ENCODE data around the gene EFCAB13. TPM values are rescaled to one million over a fixed set of nuclear protein-coding genes. Genes with fewer than 3 reads are reported as not detected.

Gene EFCAB13, protein sequence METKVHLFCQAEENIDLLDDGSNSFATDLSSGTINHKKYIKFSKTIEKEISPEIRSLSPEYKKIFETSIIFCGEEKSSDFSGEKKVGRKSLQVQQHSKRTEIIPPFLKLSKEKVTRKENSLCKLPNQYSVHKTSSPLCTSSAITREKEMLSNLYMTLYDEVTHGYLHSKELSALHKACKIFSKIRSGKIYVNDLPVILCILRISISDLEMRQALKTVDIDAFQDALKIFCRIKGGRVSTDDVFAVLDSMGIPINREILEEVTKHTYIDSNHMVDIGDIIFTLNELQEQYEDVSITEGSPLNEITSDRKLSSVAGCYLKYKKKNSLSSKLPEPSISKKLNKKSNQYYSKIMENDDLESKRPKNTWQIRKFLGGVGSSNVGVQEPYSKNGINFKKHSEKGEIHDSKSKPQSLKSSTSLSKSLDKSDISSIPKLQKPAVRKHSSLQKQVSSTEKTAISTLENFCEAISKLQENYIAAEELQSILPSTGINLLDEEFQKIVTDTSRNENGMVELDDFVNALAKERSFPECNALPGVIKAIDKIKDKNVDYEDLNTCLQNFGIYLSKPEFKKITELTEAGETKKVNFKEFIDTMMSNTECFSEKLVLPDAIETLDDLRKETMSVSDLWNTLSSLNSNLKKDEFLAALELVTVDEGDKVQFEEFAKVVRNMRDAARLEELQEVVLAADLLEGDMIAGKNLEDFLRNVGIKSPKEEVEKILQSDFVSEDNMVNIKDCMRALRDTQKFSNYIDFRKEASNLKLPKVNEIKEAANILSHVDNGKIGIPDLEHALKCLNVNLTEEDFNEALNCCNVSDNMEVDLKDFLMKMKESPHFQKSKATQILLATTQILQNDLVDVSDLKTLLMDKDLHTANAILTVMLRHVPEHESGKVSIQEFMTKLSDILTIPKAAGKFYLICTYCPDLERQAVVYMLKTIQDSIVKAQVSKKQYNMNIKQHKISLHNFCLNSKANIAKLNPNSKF
- polyA plus RNA-seq (ENCODE audit: insufficient read length): 6.5 TPM

DNA sequence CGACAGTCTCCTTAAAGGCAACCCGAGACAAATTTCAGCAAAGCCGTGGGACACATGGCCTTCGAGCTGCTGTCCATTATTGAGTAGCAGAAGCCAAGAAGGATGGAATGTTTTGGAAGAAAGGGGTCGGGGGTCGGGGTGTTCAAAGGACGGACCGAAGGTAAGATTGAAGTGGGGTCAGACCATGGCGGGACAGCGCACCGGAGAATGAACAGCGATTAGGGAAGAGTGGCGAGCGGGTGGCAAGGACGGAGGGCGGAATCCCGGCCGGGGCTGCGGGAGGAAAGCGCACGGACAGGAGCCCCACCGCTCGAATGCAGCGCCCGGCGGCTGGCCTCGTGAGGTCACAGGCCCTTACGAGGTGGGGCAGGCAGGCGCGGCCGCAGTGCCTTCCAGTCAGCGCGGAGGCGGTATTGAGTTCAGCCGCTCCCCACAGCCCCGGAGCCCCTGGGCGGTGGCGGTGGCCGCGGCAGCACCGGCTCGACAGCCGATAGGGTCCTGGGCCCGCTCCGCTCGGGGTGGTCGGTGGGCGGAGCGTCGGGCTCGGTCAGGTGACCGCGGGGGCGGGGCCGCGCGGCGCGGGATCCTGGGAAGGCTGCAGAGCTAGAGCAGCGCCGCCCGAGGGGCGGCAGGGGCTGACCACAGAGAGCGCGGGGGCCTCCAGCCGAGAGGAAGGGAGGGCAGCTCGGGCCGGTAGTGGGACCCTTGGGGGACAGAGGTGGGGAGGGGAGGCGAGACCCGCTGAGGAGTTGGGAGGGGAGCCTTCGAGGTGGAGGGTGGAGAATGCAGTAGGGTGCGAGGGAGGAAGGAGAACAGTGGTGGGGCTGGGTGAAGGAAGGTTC, at the start of gene EFCAB13:
EFCAB13 (plus strand) TSS at position 574 of the 842 bp plus-strand sequence. CDS start 4,399 bp downstream, outside the sequence.
- DNase-seq (ENCODE audit: low read depth): peak; percentile 71

DNA sequence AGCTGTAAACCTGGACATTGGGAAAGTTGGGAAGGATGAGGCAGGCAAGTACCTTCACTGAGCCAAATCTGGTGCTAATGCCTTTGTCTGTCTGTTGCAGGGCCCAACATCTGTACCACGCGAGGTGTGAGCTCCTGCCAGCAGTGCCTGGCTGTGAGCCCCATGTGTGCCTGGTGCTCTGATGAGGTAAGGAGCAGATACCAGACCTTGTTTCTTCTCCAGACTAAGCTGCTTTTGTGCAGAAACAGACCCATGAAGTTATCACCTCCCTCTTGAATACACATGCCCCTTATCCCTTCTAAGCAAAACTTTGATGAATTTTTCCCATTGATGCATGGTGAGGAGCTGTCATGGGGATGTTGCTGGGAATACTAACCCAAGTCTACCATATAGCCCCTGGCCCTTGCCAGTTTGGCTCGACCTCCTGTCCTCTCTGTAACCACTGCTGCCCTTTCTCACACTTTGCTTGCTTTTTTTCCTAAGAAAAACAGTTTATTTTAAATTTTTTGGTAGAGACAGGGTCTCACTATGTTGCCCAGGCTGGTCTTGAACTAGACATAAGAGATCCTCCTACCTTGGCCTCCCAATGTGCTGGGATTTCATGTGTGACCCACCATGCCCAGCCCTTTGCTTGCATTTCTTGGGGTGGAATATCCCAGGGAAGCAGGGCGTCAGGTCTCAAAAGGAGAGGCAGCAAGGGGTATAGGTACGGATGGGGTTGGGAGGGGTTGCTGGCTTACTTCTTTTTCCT, 49.3 kb upstream of the EFCAB13 start:
- no peak for DNase-seq (ENCODE audit: low read depth)

DNA sequence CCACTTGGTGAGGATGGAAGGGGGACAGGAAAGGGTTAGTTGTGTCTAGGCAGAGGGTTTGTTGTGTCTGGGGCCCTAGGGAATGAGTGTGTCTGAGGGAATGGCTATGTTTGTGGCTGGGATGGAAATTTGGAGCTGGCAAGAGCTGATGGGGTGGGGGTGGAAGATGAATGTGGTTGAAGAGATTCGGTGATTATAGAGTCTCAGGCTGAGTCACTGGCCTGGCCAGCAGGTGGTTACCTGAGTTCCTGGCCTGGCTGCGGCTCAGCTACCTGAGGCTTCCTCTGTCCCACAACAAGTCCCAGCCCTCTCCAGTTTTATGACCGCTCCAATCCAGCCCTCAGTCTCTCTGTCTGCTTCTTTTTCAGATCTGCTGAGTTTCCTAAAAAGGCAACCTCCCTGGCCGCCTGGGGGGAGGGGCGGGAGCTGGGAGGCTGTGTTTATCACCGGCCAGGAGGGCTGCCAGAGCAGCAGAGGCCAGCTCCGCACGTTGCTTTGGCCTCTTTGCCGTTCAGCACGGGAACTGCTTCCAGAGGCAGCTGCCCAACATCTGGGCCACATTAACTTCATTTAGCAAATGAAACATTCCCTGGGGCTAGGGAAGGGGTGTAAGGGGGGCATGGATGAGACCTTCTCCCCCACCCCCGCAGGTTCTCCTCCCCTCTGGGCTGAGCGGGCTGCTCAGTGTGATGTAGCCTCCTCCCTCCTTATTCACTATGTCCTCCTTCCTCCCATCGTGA, 48.3 kb upstream of the EFCAB13 start:
- peak; percentile 90 for DNase-seq (ENCODE audit: low read depth)

DNA sequence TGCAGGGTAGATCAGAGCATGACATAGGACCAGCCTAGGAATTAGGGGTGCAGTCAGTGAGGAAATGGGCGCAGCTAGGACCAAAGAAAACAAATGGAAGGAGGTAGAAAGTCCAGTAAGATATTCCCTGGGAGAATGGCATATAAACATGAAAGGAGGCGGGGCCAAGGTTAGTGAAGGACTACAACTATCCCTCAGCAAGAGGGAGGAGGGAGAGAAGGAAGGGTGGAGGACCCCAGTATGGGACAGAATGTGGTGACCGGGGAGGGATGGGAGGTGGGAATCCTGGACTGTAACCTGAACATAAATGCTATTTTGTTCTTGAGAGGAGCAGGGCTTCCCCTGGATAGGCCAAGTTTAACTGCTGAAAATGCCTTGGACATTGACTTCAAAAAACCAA, 47.3 kb upstream of the EFCAB13 start:
- DNase-seq (ENCODE audit: low read depth): peak; percentile 13

DNA sequence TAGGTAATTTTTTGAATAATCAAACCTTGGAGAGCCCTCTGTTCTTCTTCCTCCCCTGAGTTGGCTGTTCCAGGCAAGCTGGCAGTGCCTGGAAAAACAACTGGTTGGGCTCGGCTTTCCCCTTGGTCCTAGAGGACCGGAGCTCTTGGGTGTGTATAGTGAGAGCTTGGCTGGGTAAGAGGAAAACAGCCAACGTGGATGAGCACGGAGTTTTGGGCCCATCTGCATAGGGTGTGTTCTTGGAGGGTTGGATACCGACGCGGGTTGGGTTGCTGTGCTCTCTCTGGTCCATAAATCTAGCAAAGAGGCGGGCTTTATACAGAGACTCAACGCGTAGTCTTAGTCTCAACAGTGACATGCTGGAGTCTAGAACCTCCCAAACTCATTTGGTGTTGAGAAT, 46.9 kb upstream of the EFCAB13 start:
- DNase-seq (ENCODE audit: low read depth): peak; percentile 66

DNA sequence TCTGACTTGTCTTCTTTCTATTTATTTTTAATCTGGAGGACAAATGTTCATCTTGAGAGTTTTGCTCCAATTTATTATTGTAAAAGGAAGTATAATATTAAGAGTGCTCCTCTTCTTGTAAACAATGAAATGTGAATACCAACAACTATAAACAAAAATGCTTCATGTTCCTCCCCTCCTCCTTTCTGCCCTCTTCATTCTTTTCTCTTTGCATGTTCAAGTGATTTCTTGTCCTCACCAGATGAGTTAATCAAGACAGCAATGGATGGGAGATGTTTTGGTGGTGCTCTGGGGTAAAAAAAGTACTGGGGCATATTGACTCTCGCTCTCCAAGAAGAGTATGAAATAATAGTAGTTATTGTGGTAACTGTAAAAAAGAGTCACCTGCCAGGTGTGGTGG, 45.8 kb upstream of the EFCAB13 start:
- DNase-seq (ENCODE audit: low read depth): no peak

DNA sequence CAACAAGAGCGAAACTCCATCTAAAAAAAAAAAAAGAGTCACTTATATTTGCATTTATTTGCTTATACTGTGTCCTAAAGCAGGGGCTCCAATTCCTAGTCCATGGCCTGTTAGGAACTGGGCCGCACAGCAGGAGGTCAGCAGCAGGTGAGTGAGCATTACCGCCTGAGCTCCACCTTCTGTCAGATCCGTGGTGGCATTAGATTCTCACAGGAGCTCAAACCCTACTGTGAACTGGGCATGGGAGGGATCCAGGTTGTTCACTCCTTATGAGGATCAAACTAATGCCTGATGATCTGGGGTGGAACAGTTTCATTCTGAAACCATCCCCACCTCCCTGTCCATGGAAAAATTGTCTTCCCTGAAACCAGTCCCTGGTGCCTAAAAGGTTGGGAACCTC, 45.2 kb upstream of the EFCAB13 start:
- no peak for DNase-seq (ENCODE audit: low read depth)

DNA sequence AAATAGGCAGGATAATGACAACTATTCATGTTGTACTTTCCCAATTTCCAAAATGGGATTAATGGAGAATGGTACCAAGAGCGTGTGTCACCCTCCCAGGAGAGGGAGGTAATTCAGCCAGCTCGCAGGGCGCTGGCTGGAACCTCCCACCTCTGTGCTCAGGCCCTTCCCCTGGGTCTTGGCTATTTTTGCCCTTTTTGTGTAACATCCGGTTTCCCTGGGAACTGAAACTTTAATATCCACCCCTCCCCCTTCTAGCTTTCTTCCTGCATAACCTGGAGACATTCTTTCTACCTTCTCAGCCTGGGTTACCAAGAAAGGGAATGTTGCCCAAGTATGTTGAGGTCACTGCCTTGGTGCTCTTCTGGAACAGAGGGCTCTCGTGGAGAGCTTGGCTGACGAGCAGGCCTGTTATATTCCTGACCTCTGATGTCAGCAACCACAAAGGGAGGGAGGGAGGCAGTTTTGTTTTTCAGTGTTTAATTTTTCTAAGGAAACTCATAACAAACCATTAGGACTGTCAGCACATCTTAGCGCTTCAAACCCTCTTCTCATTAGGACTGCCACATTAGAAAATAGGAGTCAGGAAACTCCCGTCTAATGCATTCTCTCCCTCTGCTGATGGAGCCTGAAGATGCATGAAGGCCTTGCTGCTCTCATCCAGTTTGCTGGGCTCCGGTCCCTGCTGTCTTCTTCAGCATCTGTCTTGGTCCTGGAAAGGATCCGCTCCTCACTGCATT, 44.5 kb upstream of the EFCAB13 start:
- DNase-seq (ENCODE audit: low read depth): peak; percentile 31

DNA sequence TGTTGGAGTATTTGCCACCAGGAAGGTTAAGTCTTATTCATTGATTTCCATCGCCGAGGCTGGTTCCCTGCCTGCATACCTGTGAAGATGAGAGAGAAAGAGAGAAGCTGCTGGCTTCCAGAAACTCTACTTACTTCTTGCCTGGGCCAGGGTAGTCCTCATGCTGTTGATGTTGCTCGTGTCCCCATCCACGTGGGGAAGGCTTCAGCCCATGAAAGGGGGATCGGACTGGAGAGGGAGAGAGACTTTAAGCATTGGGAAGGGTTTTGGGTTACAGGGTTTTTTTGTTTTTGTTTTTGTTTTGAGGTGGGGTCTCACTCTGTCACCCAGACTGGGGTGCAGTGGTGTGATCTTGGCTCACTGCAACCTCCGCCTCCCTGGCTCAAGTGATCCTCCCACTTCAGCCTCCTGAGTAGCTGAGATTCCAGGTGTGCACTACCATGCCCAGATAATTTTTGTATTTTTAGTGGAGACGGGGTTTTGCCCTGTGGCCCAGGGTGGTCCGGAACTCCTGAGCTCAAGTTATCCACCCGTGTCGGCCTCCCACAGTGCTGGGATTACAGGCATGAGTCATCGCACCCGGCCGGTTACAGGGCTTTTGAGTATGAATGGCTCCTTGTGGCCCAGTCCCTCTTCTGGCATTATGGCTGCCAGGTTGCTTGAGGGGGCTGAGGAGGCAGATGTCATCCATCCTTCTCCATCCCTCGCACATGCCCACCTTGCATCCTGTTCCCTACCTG, 43.5 kb upstream of the EFCAB13 start:
- no peak for DNase-seq (ENCODE audit: low read depth)

DNA sequence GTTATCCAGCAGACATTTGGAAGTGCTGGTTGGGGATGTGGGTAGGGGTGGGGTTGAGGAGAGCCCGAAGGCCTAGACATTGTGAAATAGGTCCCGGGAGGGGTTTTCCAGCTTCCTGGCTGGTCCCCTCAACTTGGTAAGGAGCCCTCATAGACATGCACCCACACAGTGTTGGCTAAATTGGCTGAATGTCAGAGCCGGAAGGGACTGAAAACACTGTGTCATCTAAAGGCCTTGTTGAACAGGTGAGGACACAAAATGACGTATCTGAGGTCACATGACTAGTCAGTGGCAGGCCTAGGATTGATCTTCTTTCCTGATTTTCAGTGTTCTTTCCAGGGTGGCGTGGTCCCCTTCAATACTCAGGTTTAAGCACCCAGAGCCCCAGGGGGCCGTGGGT, 42.5 kb upstream of the EFCAB13 start:
- DNase-seq (ENCODE audit: low read depth): no peak

DNA sequence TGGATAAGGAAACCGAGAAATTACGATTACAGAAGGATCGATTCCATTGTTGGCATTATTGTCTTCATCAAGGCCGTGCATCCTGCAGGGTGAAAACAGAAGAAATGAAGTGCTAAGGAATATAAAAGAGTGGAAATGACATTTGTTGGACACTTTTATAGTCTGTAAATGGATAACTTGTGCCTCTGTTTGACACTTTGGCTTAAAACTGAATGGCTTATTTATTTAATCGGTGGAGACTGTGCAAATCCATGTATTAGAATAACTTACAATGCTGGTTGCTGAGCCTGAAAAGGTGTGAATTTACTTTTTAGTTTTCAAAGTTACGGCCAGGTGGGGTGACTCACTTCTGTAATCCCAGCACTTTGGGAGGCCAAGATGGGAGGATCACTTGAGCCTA, 38.8 kb upstream of the EFCAB13 start:
- DNase-seq (ENCODE audit: low read depth): no peak

DNA sequence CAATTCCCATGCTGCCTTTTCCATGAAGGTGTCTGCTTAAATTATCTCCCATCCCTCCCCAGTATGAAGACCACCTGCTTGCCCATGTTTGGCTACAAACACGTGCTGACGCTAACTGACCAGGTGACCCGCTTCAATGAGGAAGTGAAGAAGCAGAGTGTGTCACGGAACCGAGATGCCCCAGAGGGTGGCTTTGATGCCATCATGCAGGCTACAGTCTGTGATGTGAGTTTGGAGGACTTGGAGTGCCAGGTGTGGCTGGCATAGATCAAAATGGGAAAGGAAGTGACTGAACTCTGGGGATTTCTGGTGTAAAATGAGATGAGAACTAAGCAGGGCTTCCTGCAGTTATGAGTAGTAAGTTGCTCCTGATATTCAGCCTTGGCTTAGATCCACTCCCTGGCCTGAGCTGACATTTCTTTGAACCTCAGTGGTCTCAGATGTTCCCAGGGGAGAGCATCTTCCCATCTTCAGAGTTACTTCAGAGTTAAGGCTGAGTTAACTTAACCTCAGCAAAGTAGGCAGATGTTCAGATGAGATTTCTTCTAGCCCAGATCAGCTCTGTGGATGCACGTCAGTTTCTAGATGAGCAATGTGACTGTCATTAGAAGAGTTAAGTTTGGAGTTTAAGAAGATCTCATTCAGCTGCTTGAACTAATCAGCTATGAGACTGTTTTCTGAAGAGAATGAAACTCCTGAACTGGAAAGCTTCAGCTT, 37.4 kb upstream of the EFCAB13 start:
- no peak for DNase-seq (ENCODE audit: low read depth)

DNA sequence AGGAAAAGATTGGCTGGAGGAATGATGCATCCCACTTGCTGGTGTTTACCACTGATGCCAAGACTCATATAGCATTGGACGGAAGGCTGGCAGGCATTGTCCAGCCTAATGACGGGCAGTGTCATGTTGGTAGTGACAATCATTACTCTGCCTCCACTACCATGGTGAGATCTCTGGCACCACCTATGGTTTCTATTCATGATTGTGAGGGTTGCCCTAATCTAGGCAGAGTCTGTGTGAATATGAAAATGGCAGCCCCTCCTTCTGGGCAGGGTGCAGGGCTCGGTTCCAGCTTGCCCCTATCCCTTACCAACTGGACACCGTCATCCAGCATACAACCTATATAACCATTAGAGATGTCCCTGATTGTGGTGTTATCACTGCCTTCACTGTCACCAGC, 36.7 kb upstream of the EFCAB13 start:
- DNase-seq (ENCODE audit: low read depth): no peak

DNA sequence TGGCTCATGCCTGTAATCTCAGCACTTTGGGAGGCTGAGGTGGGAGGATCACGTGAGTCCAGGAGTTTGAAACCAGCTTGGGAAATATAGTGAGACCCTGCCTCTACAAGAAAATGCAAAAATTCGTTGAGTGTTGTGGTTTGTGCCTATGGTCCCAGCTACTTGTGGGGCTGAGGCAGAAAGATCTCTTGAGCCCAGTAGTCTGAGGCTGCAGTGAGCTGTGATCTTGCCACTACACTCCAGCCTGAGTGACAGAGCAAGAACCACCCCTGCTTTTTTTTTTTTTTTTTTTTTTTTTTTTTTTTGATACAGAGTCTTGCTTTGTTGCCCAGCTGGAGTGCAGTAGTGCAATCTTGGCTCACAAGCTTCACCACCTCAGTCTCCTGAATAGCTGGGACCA, 36.1 kb upstream of the EFCAB13 start:
- no peak for DNase-seq (ENCODE audit: low read depth)

DNA sequence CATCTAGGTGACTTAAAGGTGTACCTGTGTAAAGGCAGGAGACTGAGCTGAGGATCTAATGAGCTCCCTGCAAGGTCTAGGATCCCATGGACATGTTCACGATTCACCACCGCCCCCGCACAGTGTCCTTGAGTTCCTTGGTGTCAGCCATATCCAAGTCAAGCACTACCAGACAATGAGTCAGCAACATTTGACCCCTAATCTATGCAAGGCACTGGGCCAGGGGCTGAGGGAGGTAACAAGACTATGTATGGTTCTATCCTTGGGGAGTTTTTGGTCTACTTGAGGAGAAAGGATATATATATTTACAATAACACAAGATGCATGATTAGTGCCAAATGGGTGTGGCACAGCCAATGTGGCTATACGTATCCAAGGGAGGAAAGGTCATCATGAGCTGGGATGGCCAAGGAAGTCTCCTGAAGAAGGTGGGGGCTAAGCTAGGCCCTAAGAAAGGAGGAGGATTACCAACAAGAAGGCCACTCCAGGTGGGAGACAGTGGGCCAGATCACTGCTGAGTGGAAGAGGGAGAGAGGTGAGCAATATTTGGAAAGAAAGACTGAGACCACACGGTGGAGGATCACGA, 35.1 kb upstream of the EFCAB13 start:
- no peak for DNase-seq (ENCODE audit: low read depth)

DNA sequence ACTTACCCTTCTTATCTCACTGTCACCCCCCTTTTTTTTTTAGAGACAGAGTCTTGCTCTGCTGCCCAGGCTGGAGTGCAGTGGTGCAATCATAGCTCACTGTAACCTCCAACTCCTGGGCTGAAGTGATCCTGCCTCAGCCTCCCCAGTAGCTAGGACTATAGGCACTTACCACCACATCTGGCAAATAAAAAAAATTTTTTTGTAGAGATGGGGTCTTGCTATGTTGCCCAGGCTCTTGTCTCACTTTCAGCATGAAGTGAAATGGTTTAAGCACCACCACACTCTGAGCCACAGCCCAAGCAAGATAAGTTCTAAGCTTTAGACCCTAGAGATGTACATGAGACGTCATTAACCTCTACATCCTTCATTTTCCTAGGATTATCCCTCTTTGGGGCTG, 34.5 kb upstream of the EFCAB13 start:
- DNase-seq (ENCODE audit: low read depth): no peak

DNA sequence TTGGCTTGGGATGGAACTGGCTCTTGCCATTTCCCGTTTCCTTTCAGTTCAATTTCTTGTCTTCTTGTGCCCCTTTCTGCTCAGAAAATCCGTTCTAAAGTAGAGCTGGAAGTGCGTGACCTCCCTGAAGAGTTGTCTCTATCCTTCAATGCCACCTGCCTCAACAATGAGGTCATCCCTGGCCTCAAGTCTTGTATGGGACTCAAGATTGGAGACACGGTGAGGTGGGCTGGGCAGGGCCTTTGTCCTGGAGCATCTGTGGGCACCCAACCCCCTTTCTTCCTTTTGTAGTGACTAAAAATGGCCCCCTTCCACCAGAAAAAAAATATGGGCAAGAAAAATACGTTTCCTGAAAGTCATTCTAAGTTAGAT, 32.9 kb upstream of the EFCAB13 start:
- no peak for DNase-seq (ENCODE audit: low read depth)
